Stimulated activated CD8-positive, alpha-beta memory T cell treated with anti-CD3 and anti-CD28 coated beads, Interleukin-7, amount 100 ng/mL, for 24 hours (primary cell): ENCODE measurements around the gene SUCLA2.
"Not testable (repeated sequence)": the region's sequence is repeated elsewhere in the genome, so short reads cannot be mapped to it uniquely, and the experiment has no call there.

Experiments used
- DNase-seq: peaks from one replicate; pipeline ENCODE4 v3.0.0-alpha.2; 2020; ENCODE audit warnings: low read depth

Gene SUCLA2

DNA sequence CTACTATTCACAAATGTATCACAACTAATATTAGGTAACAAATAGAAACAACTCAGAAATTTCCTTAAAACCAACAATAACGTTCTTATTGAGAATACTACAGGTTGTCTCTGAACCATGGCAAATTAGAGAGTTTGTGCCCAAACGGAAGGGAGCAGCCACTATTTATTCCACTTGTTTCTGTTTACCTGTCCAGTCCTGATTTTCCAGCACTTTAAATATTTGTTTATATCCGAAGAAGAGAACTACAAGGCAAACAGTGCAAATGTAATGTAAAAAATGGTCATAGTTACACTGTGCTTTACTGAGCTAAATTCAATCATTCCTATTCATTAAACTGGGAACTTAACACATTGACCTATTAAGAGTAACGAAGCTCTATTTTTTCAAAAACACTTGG, 9.2 kb downstream of the SUCLA2 start:
- no peak for DNase-seq

DNA sequence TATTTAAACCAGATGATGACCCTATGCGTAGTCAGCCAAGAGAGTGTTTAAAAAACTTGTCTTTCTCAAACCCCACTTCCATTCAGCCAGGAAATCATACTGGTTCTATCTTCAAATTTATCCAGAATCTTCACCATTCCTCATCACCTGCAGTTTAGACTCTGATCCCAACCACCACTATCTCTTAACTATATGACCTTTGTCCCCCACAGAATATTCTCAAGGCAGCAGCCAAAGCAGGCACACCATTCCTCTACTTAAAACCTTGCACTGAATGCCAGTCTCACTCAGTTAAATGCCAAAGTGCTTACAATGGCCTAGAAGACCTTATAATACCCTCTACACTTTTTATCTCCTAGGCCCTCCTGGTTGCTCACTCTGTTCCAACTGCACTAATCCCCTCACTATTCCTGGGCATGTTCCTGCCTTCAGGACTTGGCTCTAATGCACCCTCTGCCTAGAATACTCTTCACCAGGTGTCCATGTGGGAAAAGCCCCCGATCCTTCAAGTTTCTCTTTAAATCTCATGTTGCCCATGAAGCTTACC, 10.1 kb downstream of the SUCLA2 start:
- no peak for DNase-seq

DNA sequence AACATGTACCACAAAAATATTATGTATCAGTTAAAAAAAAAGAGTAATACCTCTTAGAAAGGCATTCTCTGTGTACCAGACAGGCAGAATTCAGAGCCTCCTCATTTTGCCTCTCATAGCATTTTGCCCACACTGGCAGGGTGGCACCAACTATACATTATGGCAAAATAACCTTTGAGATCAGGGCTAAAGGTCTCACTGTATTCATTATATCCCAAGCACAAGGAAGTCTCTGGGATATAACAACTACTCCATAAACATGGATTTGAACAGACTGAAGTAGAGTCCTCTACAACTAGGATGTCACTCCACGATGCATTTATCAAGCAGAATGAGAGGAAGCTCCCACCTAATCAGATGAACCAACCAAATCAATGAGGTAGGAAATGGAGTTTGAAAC, 10.6 kb downstream of the SUCLA2 start:
- no peak for DNase-seq

DNA sequence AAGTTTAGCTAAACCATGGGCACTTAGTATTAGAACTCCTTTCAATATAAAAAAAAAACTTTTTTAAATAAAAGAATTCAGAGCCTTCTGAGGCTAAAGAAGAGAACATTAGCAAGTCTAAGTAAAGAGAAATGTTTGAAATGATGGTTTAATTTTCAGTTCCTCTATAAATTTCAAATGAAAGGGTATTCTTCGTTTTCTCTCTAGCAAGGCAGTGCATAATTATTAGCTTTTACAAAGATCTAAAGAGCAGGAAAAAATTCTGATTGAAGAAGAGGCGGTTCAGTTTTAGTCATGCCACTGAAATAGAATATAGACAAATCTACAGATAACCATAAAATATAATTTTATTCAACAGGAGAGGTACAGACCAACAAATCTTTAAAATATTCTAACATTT, 18.0 kb downstream of the SUCLA2 start:
- no peak for DNase-seq

DNA sequence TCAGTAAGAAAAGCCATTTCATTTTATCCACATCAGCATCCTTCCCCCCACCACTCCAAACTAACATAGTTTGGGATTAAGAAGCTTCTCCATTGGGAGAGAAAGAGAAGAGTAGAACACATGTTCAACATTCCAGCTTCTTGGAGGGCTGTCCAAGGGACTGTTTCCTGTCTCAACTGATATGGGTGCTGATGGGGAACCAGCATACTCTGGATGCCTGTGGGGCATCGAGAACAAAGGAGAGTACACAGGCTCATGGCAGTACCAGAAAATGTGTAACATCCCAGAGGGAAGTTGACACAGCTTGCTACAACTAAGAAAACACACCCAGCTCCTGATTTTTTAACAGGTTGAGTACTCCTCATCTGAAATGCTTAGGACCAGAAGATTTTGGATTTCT, 24.7 kb downstream of the SUCLA2 start:
- no peak for DNase-seq

DNA sequence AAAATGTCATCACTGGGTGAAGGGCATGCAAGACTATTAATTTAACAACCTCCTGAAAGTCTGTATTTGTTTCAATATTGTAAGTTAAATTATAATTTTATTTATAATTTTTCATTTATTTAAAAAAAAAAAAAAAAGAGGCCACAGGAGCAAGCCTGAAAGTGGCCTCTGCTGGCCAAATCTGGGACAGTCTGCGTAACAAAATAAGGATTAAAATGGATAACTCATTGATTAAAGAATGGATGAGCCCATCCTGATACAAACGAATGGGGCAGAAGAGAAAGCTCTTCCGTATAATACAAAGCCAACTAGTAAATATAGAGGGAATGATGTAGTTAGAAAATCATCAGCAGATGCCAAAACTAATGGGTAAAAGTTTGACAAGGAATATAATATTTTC, 36.2 kb downstream of the SUCLA2 start:
- no peak for DNase-seq

DNA sequence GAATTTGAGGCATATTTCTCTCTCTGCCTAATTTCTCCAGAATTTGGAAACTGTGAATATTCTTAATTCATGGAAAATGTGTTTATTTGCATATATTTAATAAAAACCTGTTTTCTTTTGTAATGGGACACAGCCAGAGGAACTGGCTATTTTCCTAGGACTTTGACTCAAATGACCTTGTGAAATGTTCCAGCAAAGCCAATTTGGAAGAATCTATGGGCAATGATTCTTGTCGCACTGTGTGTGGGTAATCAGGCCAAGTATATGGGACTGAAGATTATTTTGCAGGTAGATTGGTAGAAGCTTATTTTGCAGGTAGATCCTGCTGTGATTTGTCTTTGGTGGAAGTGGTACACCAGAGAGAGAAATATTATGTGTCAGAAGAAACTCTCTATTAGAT, 38.8 kb downstream of the SUCLA2 start:
- no peak for DNase-seq

DNA sequence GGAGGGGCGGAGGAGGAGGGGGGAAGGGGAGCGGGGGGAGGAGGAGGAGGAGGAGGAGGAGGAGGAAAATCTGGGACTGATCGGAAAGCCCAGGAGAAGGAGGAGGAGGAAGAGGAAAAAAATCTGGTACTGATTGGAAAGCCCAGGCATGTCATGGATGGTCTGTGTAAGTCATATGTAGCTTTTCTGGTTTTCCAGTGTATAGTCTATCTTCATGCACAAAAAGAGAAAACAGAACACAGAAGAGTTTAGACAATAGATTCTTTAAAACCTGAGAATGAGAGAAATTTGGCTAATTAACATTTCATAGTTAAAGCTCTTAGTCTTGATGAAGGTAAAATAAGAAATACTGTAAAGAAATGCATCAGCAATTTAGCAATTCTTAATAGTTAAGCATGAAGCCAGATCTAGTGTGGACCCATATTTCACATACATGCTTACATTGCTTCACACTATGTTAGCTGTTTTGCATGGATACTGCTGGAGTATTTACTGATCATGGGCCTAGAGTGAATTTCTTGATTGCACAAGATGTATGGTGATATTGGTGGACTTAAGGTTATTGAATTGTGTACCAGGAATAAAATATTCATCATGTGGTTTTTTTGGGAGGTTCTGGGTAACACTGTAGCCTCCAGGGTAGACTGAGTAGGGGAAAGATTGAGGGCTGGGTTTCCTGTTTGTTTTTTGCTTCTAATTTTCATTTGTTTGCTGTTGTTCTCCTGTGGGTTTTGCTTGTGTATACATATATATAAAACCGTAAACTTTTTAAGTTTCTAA, 41.4 kb downstream of the SUCLA2 start:
- no peak for DNase-seq

DNA sequence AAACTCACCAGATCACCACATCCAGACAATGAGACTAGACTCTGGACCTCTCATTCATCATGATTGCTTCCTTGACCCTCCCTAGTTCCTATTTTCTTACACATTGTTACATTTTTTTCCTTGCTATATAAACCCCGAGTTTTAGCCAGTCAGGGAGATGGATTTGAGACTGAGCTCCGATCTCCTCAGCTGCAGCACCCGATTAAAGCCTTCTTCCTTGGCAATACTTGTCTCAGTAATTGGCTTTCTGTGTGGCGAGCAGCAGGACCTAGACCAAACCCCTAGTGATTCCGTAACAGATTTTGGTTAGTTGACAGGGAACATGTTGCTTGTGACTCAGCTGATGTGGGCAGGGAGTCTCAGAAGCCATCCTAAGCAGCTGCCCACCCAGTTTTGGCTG, 44.0 kb downstream of the SUCLA2 start:
- DNase-seq, result no peak

DNA sequence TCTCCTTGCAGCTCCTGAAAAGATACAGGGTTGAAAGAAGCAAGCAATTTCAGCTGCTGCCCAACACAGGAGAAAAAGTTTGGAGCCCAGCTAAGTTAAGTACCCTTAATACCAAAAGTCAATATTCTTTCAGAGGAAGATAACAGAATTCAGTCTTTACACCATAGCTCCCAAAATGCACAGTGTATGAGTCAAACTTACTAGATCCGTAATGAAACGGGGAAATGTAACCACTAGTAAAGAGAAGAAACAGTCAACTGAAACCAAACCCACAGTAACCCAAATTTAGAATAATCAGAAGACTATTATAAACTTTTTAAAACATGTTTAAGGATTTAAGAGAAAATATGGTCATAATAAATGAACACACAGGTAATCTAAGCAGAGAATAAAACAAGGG, 45.2 kb downstream of the SUCLA2 start:
- no peak for DNase-seq

DNA sequence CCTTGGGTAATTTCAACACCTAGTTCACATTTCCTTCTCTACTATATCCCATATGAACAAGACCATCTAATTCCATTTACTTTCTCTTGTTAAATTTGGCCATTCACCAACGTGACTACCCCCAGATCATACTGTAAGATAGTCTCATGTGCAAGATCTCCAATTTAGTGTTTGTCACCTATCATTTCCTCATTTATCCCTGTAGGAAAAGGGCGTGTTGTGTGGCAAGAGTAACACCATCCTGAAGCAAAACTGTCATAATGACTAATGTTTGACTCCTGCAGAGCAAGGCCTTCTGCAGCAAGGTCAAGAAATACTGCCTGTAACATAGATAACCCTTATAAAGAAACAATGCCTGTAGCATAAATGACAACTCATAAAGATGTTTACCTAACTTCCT, 51.3 kb downstream of the SUCLA2 start:
- DNase-seq, result no peak

DNA sequence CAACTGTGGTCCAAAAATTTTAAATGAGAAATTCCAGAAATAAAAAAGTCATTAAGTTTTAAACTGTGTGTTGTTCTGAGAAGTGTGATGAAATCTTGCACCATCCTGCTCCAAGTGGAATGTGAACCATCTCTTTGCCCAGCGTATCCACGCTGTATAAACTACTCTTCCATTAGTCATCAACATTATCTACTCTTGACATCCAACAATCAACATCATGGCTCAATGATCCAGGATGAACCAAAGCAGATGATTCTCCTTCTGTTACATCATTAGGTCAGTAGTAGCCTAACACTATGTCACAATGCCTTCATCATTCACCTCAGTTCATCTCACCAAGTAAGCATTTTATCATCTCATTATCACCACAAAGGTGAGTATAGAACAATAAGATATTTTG, 55.3 kb downstream of the SUCLA2 start:
- no peak for DNase-seq

DNA sequence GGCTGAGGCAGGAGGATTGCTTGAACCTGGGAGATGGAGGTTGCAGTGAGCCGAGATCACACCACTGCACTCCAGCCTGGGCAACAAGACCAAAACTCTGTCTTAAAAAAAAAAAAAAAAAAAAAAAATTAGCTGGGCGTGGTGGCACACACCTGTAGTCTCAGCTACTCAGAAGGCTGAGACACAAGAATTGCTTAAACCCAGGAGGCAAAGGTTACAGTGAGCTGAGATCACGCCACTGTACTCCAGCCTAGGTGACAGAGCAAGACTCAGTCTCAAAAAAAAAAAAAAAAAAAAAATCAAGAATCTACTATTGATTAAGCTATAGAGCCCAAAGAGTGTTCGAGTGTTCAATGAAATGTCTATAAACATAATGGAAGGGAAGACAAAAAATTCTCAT, 55.9 kb downstream of the SUCLA2 start:
- DNase-seq, result not testable (repeated sequence)

DNA sequence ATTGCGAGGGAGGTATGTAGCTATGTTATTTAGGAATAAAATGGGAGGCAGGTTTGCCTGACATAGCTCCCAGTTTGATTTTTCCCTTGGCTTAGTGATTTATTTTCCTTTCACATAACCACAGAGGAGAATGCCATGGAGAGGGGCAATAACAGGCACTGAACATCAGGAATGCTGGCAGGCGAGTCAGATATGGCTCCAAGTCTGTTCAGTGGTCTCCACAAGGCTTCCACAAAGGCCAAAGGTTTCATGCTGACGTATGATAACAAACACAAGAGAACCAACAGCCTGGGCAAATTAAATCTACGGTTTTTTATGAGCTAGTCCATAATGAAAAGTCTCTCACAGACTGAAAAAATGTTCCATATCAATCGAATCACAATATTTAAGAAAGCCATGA, 66.7 kb downstream of the SUCLA2 start:
- no peak for DNase-seq

DNA sequence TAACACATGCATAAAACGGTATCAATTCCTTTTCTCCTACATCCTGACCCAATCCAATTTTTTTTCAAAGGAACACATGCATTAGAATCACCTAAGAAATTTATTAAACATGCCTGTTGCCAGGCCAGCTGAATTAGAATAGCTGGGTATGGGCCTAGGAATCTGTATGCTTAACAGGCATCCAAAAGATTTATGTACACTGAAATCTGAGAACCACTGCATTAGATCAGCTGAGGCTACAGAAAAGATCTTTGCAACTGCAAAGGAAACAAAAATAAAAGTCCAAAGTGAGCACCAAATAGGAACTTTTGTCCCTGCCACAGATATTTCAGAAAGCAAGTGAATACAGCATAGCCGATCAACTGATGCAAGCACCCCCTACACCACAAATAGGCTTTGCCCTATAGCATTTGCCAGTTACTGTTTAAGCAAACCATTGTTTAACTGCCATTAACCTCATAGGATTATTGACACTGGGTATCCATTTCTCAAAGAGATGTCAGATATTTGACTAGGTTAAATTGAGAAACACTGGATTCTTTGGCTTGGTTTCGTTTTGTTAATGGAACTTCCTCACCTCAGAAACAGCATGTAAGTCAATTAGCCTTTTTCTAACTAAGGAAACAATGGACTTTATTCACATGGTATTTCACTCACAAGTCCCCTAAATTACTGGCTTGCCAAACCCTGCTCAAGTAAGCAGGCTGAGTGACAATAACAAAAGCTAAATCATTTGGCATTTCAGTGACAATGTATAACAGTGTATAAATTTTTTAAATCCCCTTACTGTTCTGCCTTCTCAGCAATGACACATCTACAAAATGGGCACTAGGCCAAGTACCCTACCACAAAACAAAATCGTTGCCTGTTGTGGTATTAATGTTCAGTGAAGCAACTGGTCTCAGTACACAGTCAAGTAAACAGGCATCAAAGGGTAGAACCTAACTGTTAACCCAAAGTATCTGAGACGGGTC, 67.8 kb downstream of the SUCLA2 start:
- no peak for DNase-seq

DNA sequence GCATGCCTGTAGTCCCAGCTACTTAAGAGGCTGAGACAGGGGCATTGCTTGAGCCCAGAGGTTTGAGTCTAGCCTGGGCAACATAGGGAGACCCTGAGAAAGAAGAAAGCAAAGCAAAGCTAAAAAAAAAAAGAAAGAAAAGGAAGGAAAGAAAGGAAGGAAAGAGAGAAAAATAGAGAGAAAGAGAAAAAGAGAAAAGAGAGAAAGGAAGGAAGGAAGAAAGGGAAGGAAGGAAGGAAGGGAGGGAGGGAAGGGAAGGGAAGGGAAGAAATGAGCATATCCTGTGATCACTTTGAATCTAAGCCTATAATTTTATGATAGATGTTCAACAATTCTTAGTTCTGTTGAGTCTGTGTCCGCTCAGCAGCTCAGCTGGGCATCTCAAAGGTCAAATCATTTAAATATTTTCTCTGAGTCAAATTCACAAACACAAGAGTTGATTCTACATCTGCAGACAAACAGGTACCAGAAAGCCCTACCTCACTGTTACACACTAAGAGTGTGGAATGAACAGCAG, 70.4 kb downstream of the SUCLA2 start:
- no peak for DNase-seq

DNA sequence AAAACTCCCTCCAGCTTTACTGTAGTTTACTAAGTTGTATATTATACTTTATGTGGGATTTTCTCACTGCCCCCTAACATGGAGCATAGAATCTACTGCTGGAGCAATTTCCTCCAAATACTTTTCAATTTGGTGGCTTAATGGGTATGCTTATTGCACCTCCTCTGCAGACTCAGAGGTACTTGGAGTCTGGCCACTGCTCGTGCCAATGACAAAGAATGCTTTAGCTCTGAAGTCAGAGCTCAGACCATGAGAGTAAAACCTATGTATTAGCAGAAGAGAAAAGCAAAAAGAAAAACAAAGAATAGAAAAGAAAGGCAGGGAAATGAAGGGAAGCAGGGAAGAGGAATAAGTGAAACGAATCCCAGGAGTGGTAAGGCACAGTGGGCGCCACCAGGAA, 71.9 kb downstream of the SUCLA2 start:
- no peak for DNase-seq

DNA sequence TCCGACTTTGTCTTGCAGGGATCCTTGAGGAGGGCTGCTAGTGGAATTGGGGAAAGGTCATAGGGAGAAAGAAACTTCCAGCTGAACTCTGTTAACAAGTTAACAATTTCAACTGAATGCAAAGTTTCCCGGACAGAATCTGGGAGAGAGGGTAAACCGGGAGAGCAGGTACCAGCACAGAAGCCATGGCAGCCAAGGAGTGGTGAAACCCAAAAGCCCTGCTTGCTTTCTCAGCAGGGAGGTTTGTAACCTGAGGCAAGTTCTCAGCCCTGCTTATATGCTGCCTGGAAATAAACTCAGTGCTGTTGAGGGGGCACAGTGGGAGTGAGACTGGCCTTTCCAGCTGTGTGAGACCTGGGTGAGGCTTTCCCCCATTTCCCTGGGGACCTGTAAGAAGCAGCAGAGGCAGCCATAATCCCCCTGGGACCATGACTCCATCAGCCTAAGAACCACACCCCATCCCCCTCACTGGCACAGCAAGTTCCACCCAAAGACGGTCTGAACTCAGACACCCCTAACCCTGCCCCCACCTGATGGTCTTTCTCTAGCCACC, 84.0 kb downstream of the SUCLA2 start:
- DNase-seq, result no peak

DNA sequence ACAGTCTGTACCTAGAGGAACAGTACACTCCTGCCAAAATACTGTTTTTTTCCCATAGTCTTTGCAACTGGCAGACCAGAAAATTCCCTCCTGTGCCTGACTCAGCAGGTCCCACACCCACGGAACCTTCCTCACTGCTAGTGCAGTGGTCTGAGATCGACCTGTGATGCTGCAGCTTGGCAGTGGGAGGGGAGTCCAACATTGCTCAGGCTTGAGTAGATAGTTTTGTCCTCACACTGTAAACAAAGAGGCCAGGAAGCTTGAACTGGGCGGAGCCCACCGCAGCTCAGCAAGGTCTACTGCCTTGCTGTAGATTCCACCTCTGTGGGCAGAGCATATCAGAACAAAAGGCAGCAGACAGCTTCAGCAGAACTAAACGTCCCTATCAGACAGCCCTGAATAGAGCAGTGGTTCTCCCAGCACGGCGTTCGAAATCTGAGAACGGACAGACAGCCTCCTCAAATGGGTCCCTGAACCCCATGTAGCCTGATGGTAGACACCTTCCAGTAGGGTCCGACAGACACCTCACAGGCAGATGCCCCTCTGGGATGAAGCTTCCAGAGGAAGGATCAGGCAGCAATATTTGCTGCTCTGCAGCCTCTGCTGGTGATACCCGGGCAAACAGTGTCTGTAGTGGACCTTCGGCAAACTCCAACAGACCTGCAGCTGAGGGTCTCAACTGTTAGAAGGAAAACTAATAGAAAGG, 92.7 kb downstream of the SUCLA2 start:
- no peak for DNase-seq

DNA sequence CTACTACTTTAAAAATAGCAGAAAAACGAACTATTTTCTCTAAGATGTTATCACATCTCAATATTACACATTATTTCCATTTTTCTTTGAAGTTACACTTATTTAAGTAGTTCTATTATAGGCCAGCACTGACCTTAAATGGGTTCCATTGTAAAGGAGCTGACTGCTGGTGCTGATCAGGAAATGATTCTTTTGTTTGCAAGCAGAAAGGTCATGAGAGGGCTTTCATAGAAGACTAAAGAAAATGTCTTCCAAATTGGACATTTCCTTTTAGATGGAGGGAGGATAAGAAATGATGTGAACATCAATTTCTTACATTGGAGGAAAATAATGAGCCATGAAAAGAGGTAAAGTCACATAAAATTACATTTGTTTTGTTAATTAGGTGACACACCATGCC, 96.2 kb downstream of the SUCLA2 start:
- DNase-seq, result no peak

DNA sequence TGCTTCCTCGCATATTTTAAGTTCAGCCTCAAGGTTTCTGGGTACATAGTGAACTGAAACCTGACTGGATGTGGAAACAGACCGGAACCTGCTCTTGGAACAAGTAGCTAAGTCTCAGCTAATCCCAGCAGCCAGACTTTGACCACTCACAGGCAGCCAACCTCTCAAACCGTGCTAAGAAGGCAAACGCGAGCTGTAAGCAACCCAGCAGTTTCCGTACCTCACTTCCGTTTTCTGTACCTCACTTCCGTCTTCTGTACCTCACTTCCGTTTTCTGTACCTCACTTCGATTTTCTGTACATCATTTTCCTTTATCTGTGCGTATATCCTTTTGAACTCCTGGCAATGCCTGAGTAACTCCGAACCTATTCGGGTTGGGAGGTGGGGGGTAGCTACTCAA, 96.8 kb downstream of the SUCLA2 start:
- no peak for DNase-seq

DNA sequence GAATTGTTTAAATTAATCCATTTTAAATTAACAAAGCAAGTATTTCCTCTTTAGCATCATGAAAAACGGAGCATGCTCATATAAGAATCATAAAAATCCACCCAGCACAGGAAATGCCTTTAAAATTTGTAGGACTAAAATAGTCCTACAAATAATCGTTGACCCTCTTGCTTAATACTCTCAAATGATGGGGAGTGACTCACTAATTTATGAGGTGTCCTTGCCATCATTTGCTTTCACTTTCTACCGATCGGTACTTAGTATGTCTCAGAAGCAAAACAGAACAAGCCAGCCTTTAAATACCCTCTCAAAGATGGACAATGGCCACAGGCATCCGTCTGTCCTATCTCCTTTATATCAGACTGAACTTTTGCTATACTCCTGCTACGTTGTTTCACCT, 97.2 kb downstream of the SUCLA2 start:
- DNase-seq, result no peak
